Tibial artery (tissue), 4 donors: ENCODE data around the gene GABBR2.

Experiments used
- DNase-seq, 2 donors: peaks; one replicate each; pipeline ENCODE4 v3.0.0-alpha.2; 2019
- H3K27ac ChIP-seq, 2 donors: fragments of 200-600 bp; sonication (generic) in 1 of 2; 1 replicate in 1 of 2; 2 replicates in 1 of 2; pipeline ENCODE4 v1.5.1; 2018 to 2019; ENCODE audit warnings: mild to moderate bottlenecking in 1 of 2
- H3K27me3 ChIP-seq, 2 donors: fragments of 200-600 bp; sonication (generic) in 1 of 2; one replicate each; pipeline versions ENCODE4 v1.5.1 to v1.6.0; 2016 to 2019
- H3K36me3 ChIP-seq, 3 donors: fragments of 200-600 bp; sonication (generic) in 2 of 3; one replicate each; pipeline ENCODE4 v1.5.1; 2016 to 2019; ENCODE audit warnings: mild to moderate bottlenecking in 2 of 3
- H3K4me1 ChIP-seq, 4 donors: fragments of 200-600 bp; sonication (generic) in 2 of 4; 1 replicate in 3 of 4; 2 replicates in 1 of 4; pipeline ENCODE4 v1.5.1; 2016 to 2019
- H3K4me3 ChIP-seq, 2 donors: fragments of 200-600 bp; sonication (generic) in 1 of 2; 1 replicate in 1 of 2; 2 replicates in 1 of 2; pipeline ENCODE4 v1.5.1; 2018 to 2019; ENCODE audit warnings: mild to moderate bottlenecking in 2 of 2
- H3K9me3 ChIP-seq, 3 donors: fragments of 200-600 bp; sonication (generic) in 1 of 3; one replicate each; pipeline ENCODE4 v1.5.1; 2016 to 2019
- intact Hi-C: fragments of 100-400 bp; cut with DNase I; formaldehyde crosslinking; loops from one replicate; pipeline ENCODE4 v1.15.0; 2023; ENCODE audit warnings: low total_unique reads
- TF ChIP-seq, protein P1 (sequence below), 2 experiments: fragments of 200-600 bp in 1 of 2; fragments of 450-650 bp in 1 of 2; IDR thresholded peaks; one replicate each; pipeline ENCODE4 v1.5.1; 2017 to 2019; ENCODE audit warnings: antibody characterized with exemption in 2 of 2, mild to moderate bottlenecking in 1 of 2, moderate library complexity in 1 of 2

The GABBR2 gene

GRCh38 chr9:98551511-98552286, 157.0 kb downstream of the GABBR2 start:
- intact Hi-C loops = no loop called here
- no peak for DNase-seq
- Histone ChIP-seq H3K4me1 (no peaks in the 10 kb centered on the region), H3K4me3 (no peak overlapping the region), H3K27ac (no peak overlapping the region), H3K9me3 (no peaks in the 10 kb centered on the region), H3K27me3 (no peaks in the 10 kb centered on the region), H3K36me3 (no peaks in the 10 kb centered on the region)
- TF ChIP-seq, protein P1, sequence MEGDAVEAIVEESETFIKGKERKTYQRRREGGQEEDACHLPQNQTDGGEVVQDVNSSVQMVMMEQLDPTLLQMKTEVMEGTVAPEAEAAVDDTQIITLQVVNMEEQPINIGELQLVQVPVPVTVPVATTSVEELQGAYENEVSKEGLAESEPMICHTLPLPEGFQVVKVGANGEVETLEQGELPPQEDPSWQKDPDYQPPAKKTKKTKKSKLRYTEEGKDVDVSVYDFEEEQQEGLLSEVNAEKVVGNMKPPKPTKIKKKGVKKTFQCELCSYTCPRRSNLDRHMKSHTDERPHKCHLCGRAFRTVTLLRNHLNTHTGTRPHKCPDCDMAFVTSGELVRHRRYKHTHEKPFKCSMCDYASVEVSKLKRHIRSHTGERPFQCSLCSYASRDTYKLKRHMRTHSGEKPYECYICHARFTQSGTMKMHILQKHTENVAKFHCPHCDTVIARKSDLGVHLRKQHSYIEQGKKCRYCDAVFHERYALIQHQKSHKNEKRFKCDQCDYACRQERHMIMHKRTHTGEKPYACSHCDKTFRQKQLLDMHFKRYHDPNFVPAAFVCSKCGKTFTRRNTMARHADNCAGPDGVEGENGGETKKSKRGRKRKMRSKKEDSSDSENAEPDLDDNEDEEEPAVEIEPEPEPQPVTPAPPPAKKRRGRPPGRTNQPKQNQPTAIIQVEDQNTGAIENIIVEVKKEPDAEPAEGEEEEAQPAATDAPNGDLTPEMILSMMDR (IDR thresholded peaks at IDR 0.05) = no peak

- no peaks in the 10 kb centered on the region for H3K27me3 ChIP-seq
- intact Hi-C loops = no loop called here
- DNase-seq = no peak
- H3K9me3 ChIP-seq = no peaks in the 10 kb centered on the region
- H3K27ac ChIP-seq = no peak overlapping the region
- H3K4me3 ChIP-seq = no peak overlapping the region
- H3K4me1 ChIP-seq = no peaks in the 10 kb centered on the region
- TF ChIP-seq, protein P1 (IDR thresholded peaks at IDR 0.05) = no peak
- no peaks in the 10 kb centered on the region for H3K36me3 ChIP-seq
Observed at GRCh38 chr9:98550206-98550820, 158.4 kb downstream of the GABBR2 start.

GRCh38 chr9:98549401-98549800, 159.3 kb downstream of the GABBR2 start:
- Histone ChIP-seq H3K4me3 (no peak overlapping the region), H3K36me3 (no peaks in the 10 kb centered on the region), H3K9me3 (no peaks in the 10 kb centered on the region), H3K4me1 (no peaks in the 10 kb centered on the region), H3K27ac (no peak overlapping the region), H3K27me3 (no peaks in the 10 kb centered on the region)
- intact Hi-C loops = no loop called here
- TF ChIP-seq, protein P1 (IDR thresholded peaks at IDR 0.05) = no peak
- DNase-seq = no peak

DNA sequence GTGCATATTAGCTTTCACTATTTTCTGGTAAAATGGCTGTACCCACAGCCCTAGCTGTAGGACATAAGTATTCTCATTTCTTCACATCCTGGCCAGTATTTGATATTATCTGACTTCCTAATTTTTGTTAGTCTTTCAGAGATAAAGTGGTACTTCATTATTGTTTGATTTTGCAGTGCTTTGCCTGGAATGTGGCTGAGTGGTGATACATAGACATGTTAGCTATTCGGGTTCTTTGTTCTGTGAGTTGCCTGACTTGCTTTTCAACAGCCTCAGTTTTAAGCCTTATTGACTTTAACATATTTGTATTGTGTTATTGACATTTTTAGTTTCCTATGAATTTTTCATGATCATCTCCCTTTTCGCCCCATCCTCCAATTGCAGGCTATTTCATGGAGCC, 161.1 kb downstream of the GABBR2 start:
- Histone ChIP-seq H3K9me3 (no peaks in the 10 kb centered on the region), H3K27me3 (no peaks in the 10 kb centered on the region), H3K4me3 (no peak overlapping the region), H3K4me1 (no peaks in the 10 kb centered on the region), H3K27ac (no peak overlapping the region), H3K36me3 (no peaks in the 10 kb centered on the region)
- intact Hi-C loops = no loop called here
- TF ChIP-seq, protein P1 (IDR thresholded peaks at IDR 0.05) = no peak
- no peak for DNase-seq

- Histone ChIP-seq H3K4me1 (no peaks in the 10 kb centered on the region), H3K27me3 (no peaks in the 10 kb centered on the region), H3K36me3 (no peaks in the 10 kb centered on the region), H3K4me3 (no peak overlapping the region), H3K27ac (no peak overlapping the region), H3K9me3 (no peaks in the 10 kb centered on the region)
- no peak for DNase-seq
- intact Hi-C loops = no loop called here
- TF ChIP-seq, protein P1 (IDR thresholded peaks at IDR 0.05) = no peak
Observed at GRCh38 chr9:98545021-98545420, 163.7 kb downstream of the GABBR2 start.
